Liver (tissue), 9 donors: ENCODE results near the gene PIGQ. TPM values are rescaled to one million over a fixed set of nuclear protein-coding genes. Genes with fewer than 3 reads are reported as not detected.

Source experiments
- DNase-seq: peaks from one replicate; pipeline ENCODE4 v3.0.0-alpha.2; 2017; ENCODE audit warnings: low spot score
- H3K27ac ChIP-seq, 2 donors: one replicate each; pipeline ENCODE4 v1.7.0; 2013; ENCODE audit warnings: inconsistent platforms in 2 of 2, low read length in 2 of 2, control low read depth in 1 of 2, low read depth in 1 of 2, mild to moderate bottlenecking in 1 of 2
- H3K27me3 ChIP-seq, 4 donors: one replicate each; pipeline versions ENCODE4 v1.6.1 to v1.7.0; 2013; ENCODE audit warnings: low read length in 3 of 4, inconsistent platforms in 1 of 4, mild to moderate bottlenecking in 1 of 4, moderate library complexity in 1 of 4; ENCODE audit not compliant: control insufficient read depth in 4 of 4, insufficient read depth in 4 of 4
- H3K36me3 ChIP-seq, 4 donors: one replicate each; pipeline versions ENCODE4 v1.6.1 to v1.7.0; 2013; ENCODE audit warnings: low read length in 3 of 4, mild to moderate bottlenecking in 3 of 4, low read depth in 1 of 4, moderate library complexity in 1 of 4; ENCODE audit not compliant: control insufficient read depth in 4 of 4, insufficient read depth in 3 of 4
- H3K4me1 ChIP-seq, 4 donors: one replicate each; pipeline versions ENCODE4 v1.6.1 to v1.7.0; 2013; ENCODE audit warnings: low read length in 3 of 4, mild to moderate bottlenecking in 3 of 4, moderate library complexity in 1 of 4; ENCODE audit not compliant: control insufficient read depth in 4 of 4, insufficient read depth in 4 of 4
- H3K4me3 ChIP-seq, 3 donors: one replicate each; pipeline versions ENCODE4 v1.6.1 to v1.7.0; 2013; ENCODE audit warnings: low read length in 3 of 3, control low read depth in 1 of 3, low read depth in 1 of 3, mild to moderate bottlenecking in 1 of 3
- H3K9ac ChIP-seq, 2 donors: one replicate each; pipeline ENCODE4 v1.7.0; 2013; ENCODE audit warnings: low read length in 2 of 2, mild to moderate bottlenecking in 2 of 2, moderate library complexity in 2 of 2, control low read depth in 1 of 2, low read depth in 1 of 2
- H3K9me3 ChIP-seq, 4 donors: one replicate each; pipeline versions ENCODE4 v1.6.1 to v1.7.0; 2013; ENCODE audit warnings: low read length in 3 of 4; ENCODE audit not compliant: control insufficient read depth in 4 of 4
- EGR1 ChIP-seq, 2 donors: IDR thresholded peaks; 2 replicates each; pipeline ENCODE4 v1.6.1; 2016 to 2018; ENCODE audit warnings: antibody characterized with exemption in 2 of 2, low read depth in 2 of 2
- FOXA1 ChIP-seq: IDR thresholded peaks from 2 replicates; pipeline ENCODE4 v1.6.1; 2016; ENCODE audit warnings: antibody characterized with exemption
- FOXA2 ChIP-seq: IDR thresholded peaks from 2 replicates; pipeline ENCODE4 v1.6.1; 2016; ENCODE audit warnings: antibody characterized with exemption
- GABPA ChIP-seq, 2 donors: IDR thresholded peaks in 1 of 2; conservative IDR thresholded peaks in 1 of 2; 2 replicates each; pipeline ENCODE4 v1.6.1; 2016; ENCODE audit warnings: antibody characterized with exemption in 2 of 2, mild to moderate bottlenecking in 1 of 2, moderate library complexity in 1 of 2
- HNF4A ChIP-seq, 2 donors: conservative IDR thresholded peaks; 2 replicates each; pipeline ENCODE4 v1.6.1; 2016; ENCODE audit warnings: antibody characterized with exemption in 2 of 2, mild to moderate bottlenecking in 2 of 2
- HNF4G ChIP-seq: IDR thresholded peaks from 2 replicates; pipeline ENCODE4 v1.6.1; 2016; ENCODE audit warnings: antibody characterized with exemption
- JUND ChIP-seq, 2 donors: IDR thresholded peaks; 2 replicates each; pipeline ENCODE4 v1.6.1; 2016; ENCODE audit warnings: antibody characterized with exemption in 2 of 2
- RAD21 ChIP-seq, 2 donors: IDR thresholded peaks; 2 replicates each; pipeline ENCODE4 v1.6.1; 2016; ENCODE audit warnings: antibody characterized with exemption in 2 of 2, mild to moderate bottlenecking in 2 of 2
- RXRA ChIP-seq, 2 donors: IDR thresholded peaks; 2 replicates each; pipeline ENCODE4 v1.6.1; 2017 to 2018; ENCODE audit warnings: antibody characterized with exemption in 2 of 2, mild to moderate bottlenecking in 1 of 2
- TAF1 ChIP-seq: conservative IDR thresholded peaks from 2 replicates; pipeline ENCODE4 v1.6.1; 2016; ENCODE audit warnings: antibody characterized with exemption, mild to moderate bottlenecking
- YY1 ChIP-seq: IDR thresholded peaks from 2 replicates; pipeline ENCODE4 v1.6.1; 2016; ENCODE audit warnings: antibody characterized with exemption, mild to moderate bottlenecking
- WGBS: extraction: QIAGEN DNeasy Blood & Tissue Kit; methylation state at CpG from one replicate; pipeline ENCODE4 v1.1.7; 2013; 5-methylcytosine and 5-hydroxymethylcytosine counted together
- polyA plus RNA-seq, 2 donors: library from polyadenylated mRNA; stranded (reverse) in 1 of 2; unstranded in 1 of 2; fragments of 200-250 nt in 1 of 2; fragments of >200 nt in 1 of 2; fragmentation: Nextera tagmentation in 1 of 2; extraction: Ambion mirVana in 1 of 2; gene quantifications; one replicate each; pipeline versions ENCODE4 v1.2.1 to v1.2.3, GENCODE V29; 2013 to 2015
- total RNA-seq, 2 donors: library from RNA; depleted of rRNA; stranded (reverse); fragments of >200 nt; gene quantifications; one replicate each; pipeline ENCODE4 v1.2.3, GENCODE V29; 2014
- TF ChIP-seq, protein P1 (sequence below): fragments of 150-350 bp; IDR thresholded peaks from 2 replicates; pipeline ENCODE4 v1.5.1; 2017; ENCODE audit warnings: improper control_type of control experiment, low read depth, low read length; ENCODE audit not compliant: missing input control
- TF ChIP-seq, protein P2 (sequence below): IDR thresholded peaks from 2 replicates; pipeline ENCODE4 v1.6.1; 2016; ENCODE audit warnings: antibody characterized with exemption
- TF ChIP-seq, protein P3 (sequence below): IDR thresholded peaks from 2 replicates; pipeline ENCODE4 v1.6.1; 2016; ENCODE audit warnings: antibody characterized with exemption, mild to moderate bottlenecking
- TF ChIP-seq, protein P4 (sequence below): IDR thresholded peaks from 2 replicates; pipeline ENCODE4 v1.6.1; 2016; ENCODE audit warnings: antibody characterized with exemption
- TF ChIP-seq, protein P5 (sequence below): IDR thresholded peaks from 2 replicates; pipeline ENCODE4 v1.6.1; 2016; ENCODE audit warnings: antibody characterized with exemption
- donor health status: healthy.
- donor health status: healthy.
- donor health status: healthy.
- donor health status: healthy.
- donor health status: healthy.

Gene PIGQ
- total and polyA plus RNA-seq, 4 donors = 16.8 to 144 (median 20.6) TPM

DNA sequence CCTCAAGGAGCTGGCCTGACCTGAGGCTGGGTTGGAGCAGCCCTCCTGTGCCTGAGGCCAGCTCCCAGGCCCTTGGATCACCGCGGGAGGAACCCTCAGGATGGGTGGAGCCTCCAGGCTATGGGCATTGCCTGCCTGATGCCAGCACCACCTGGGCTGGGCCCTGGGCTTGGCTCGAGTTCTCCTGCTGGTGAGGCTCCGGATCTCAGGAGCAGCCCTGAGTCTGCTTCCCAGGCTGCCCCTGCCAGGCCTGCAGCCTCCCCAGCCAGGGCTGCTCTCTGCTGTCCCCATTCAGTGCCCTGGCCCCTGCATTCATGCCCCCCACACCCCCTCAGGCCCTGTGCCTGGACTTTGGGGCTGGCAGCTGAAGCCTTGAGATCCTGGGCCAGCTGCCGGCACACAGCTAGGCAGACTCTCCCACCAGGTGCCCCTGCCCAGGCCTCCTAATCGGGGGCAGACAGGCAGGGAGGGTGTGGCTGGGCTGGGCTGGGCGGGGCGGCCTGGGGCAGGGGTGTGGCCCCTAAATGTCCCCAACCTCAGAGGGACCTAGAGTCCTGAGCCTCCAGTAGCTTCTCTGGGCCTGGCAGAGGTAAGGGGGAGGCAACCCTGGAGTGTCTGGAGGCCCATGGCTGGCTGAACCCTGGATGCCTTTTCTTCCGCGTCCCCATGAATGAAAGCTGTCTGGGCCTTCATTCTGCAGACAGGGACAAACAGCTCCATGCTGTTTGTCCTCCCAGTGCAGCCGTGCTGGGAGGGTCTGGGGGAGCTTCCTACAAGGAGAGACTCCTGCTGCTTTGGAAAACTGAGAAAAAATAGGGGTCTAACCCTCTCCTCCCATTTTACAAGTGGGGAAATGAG is 1.1 kb upstream of the PIGQ start:
- Histone ChIP-seq H3K27ac (no peak overlapping the region), H3K4me1 (peaks cover 5 to 37% (median 14%) of the 10 kb centered on the region in 4 donors), H3K4me3 (no peak overlapping the region), H3K9me3 (no peaks in the 10 kb centered on the region), H3K36me3 (no peaks in the 10 kb centered on the region), H3K27me3 (no peaks in the 10 kb centered on the region), H3K9ac (no peak overlapping the region)
- 86% methylated on average over 11 of the region's 11 CpGs for WGBS
- TF ChIP-seq, protein P1, sequence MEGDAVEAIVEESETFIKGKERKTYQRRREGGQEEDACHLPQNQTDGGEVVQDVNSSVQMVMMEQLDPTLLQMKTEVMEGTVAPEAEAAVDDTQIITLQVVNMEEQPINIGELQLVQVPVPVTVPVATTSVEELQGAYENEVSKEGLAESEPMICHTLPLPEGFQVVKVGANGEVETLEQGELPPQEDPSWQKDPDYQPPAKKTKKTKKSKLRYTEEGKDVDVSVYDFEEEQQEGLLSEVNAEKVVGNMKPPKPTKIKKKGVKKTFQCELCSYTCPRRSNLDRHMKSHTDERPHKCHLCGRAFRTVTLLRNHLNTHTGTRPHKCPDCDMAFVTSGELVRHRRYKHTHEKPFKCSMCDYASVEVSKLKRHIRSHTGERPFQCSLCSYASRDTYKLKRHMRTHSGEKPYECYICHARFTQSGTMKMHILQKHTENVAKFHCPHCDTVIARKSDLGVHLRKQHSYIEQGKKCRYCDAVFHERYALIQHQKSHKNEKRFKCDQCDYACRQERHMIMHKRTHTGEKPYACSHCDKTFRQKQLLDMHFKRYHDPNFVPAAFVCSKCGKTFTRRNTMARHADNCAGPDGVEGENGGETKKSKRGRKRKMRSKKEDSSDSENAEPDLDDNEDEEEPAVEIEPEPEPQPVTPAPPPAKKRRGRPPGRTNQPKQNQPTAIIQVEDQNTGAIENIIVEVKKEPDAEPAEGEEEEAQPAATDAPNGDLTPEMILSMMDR = no peak
- TF ChIP-seq, protein P2, sequence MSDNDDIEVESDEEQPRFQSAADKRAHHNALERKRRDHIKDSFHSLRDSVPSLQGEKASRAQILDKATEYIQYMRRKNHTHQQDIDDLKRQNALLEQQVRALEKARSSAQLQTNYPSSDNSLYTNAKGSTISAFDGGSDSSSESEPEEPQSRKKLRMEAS = no peak
- TF ChIP-seq, protein P3, sequence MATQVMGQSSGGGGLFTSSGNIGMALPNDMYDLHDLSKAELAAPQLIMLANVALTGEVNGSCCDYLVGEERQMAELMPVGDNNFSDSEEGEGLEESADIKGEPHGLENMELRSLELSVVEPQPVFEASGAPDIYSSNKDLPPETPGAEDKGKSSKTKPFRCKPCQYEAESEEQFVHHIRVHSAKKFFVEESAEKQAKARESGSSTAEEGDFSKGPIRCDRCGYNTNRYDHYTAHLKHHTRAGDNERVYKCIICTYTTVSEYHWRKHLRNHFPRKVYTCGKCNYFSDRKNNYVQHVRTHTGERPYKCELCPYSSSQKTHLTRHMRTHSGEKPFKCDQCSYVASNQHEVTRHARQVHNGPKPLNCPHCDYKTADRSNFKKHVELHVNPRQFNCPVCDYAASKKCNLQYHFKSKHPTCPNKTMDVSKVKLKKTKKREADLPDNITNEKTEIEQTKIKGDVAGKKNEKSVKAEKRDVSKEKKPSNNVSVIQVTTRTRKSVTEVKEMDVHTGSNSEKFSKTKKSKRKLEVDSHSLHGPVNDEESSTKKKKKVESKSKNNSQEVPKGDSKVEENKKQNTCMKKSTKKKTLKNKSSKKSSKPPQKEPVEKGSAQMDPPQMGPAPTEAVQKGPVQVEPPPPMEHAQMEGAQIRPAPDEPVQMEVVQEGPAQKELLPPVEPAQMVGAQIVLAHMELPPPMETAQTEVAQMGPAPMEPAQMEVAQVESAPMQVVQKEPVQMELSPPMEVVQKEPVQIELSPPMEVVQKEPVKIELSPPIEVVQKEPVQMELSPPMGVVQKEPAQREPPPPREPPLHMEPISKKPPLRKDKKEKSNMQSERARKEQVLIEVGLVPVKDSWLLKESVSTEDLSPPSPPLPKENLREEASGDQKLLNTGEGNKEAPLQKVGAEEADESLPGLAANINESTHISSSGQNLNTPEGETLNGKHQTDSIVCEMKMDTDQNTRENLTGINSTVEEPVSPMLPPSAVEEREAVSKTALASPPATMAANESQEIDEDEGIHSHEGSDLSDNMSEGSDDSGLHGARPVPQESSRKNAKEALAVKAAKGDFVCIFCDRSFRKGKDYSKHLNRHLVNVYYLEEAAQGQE = no peak
- no peak for TF ChIP-seq JUND (IDR thresholded peaks at IDR 0.05)
- TF ChIP-seq HNF4A (conservative IDR thresholded peaks at IDR 0.05) = no peak
- no peak for TF ChIP-seq FOXA2
- TF ChIP-seq RXRA (IDR thresholded peaks at IDR 0.05) = no peak
- TF ChIP-seq TAF1 = no peak
- TF ChIP-seq YY1 = no peak
- peak; percentile 87 for DNase-seq

DNA sequence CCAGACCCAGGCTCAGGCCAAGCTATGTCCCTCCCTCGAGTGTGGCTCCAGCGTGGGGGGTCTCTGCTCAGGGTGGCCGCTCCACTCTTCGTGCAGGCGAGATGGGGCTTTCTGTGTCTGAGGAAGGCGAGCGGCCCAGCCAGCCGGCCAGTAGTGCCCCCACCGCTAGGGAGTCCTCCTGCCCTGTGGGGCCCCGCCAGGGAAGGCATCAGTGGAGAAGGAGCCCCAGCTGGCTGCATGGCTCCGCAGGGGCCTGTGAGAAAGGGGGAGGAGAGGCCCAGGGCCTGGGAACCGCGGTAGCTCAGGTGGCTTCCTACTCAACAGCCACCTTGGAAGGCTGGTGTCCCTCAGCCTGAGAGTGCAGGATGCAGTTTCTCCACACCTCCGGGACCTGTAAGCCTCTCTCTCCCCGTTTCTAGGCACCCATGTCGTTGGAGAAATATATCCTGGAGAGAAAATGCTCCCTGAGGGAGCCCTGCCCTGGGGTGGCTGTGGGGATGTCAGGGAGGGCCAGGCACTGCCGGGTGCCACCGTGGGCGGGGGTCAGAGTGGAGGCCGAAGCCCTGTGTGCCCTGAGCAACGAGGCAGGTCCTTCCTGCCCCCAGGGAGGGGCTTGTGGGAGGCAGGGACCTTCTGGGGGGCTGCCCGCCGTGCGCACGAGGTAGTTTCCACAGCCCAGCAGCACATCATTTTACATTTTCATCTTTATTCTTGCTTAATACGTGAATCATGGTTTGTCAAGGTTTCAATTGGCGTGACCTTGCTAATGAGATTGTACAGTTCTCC is 3.3 kb downstream of the PIGQ start:
- H3K4me1 ChIP-seq = peaks cover 5 to 34% (median 16%) of the 10 kb centered on the region in 4 donors
- WGBS = 90% methylated on average over 27 of the region's 27 CpGs
- no peak for TF ChIP-seq FOXA1
- no peak for TF ChIP-seq JUND (IDR thresholded peaks at IDR 0.05)
- TF ChIP-seq, protein P3 = no peak
- no peak for TF ChIP-seq TAF1
- TF ChIP-seq, protein P4, sequence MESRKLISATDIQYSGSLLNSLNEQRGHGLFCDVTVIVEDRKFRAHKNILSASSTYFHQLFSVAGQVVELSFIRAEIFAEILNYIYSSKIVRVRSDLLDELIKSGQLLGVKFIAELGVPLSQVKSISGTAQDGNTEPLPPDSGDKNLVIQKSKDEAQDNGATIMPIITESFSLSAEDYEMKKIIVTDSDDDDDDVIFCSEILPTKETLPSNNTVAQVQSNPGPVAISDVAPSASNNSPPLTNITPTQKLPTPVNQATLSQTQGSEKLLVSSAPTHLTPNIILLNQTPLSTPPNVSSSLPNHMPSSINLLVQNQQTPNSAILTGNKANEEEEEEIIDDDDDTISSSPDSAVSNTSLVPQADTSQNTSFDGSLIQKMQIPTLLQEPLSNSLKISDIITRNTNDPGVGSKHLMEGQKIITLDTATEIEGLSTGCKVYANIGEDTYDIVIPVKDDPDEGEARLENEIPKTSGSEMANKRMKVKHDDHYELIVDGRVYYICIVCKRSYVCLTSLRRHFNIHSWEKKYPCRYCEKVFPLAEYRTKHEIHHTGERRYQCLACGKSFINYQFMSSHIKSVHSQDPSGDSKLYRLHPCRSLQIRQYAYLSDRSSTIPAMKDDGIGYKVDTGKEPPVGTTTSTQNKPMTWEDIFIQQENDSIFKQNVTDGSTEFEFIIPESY = no peak
- no peak for TF ChIP-seq EGR1 (IDR thresholded peaks at IDR 0.05; ENCODE audit: low read depth in 2 of 2)
- TF ChIP-seq GABPA (IDR thresholded peaks at IDR 0.05 in 1 of 2, conservative IDR thresholded peaks at IDR 0.05 in 1 of 2) = no peak
- no peak for TF ChIP-seq HNF4G
- TF ChIP-seq, protein P5, sequence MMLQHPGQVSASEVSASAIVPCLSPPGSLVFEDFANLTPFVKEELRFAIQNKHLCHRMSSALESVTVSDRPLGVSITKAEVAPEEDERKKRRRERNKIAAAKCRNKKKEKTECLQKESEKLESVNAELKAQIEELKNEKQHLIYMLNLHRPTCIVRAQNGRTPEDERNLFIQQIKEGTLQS = no peak
- no peak for TF ChIP-seq FOXA2
- TF ChIP-seq, protein P2 = no peak
- TF ChIP-seq RAD21 (IDR thresholded peaks at IDR 0.05) = no peak
- TF ChIP-seq RXRA (IDR thresholded peaks at IDR 0.05) = no peak
- TF ChIP-seq HNF4A (conservative IDR thresholded peaks at IDR 0.05) = no peak

More for the DNA sequence above, 3.3 kb downstream of the PIGQ start:
- Histone ChIP-seq H3K27ac (no peak overlapping the region), H3K27me3 (no peaks in the 10 kb centered on the region), H3K9me3 (no peaks in the 10 kb centered on the region), H3K4me3 (no peak overlapping the region), H3K36me3 (peaks cover 0 to 7% (median under 1%) of the 10 kb centered on the region in 4 donors), H3K9ac (no peak overlapping the region)
- no peak for DNase-seq
